Neural cell (in vitro differentiated cells): ENCODE results near the gene BEND7. TPM values are rescaled to one million over a fixed set of nuclear protein-coding genes. Genes with fewer than 3 reads are reported as not detected.

Experiments used
- H2AFZ ChIP-seq: fragments of 200-600, 300-800 bp; sonication (generic), shearing (Covaris generic); 2 replicates; pipeline ENCODE4 v1.6.0; 2014; ENCODE audit warnings: low read depth, mild to moderate bottlenecking, antibody characterized with exemption, low read length, moderate library complexity
- H3F3A ChIP-seq: fragments of 200-600 bp; shearing (Covaris generic); 2 replicates; pipeline ENCODE4 v1.6.1; 2016; ENCODE audit warnings: mild to moderate bottlenecking, moderate library complexity, mixed read lengths, antibody characterized with exemption, low read length; ENCODE audit not compliant: insufficient read depth, poor library complexity, severe bottlenecking
- H3K27ac ChIP-seq: fragments of 200-600, 300-800 bp; sonication (generic), shearing (Covaris generic); 2 replicates; pipeline ENCODE4 v1.5.1; 2014; ENCODE audit warnings: mild to moderate bottlenecking, low read length, moderate library complexity
- H3K27me3 ChIP-seq: fragments of 300-800, 200-600 bp; sonication (generic), shearing (Covaris generic); 2 replicates; pipeline ENCODE4 v1.6.0; 2014; ENCODE audit warnings: mild to moderate bottlenecking, low read depth, low read length, moderate library complexity; ENCODE audit not compliant: insufficient read depth
- H3K36me3 ChIP-seq: fragments of 300-800, 200-600 bp; sonication (generic), shearing (Covaris generic); 2 replicates; pipeline ENCODE4 v1.5.1; 2014; ENCODE audit warnings: mild to moderate bottlenecking, antibody characterized with exemption, low read length, moderate library complexity; ENCODE audit not compliant: insufficient read depth
- H3K4me2 ChIP-seq: fragments of 300-800, 200-600 bp; sonication (generic), shearing (Covaris generic); 2 replicates; pipeline ENCODE4 v1.6.0; 2014; ENCODE audit warnings: mild to moderate bottlenecking, low read length
- H3K4me3 ChIP-seq: fragments of 300-800, 200-600 bp; sonication (generic), shearing (Covaris generic); 2 replicates; pipeline ENCODE4 v1.5.1; 2014; ENCODE audit warnings: mild to moderate bottlenecking, low read length, moderate library complexity
- H3K79me2 ChIP-seq: fragments of 200-600 bp; shearing (Covaris generic); replicated peaks from 2 replicates; pipeline ENCODE4 v1.6.0; 2014; ENCODE audit warnings: mild to moderate bottlenecking, low read length, moderate library complexity; ENCODE audit not compliant: insufficient read depth
- H3K9ac ChIP-seq: fragments of 300-800, 200-600 bp; sonication (generic), shearing (Covaris generic); 2 replicates; pipeline ENCODE4 v1.6.1; 2016; ENCODE audit warnings: mild to moderate bottlenecking, low read length, mixed read lengths
- H3K9me2 ChIP-seq: fragments of 200-600 bp; shearing (Covaris generic); 2 replicates; pipeline ENCODE4 v1.6.1; 2016; ENCODE audit warnings: mild to moderate bottlenecking, low read length, mixed read lengths; ENCODE audit not compliant: insufficient read depth
- H3K9me3 ChIP-seq: fragments of 200-600, 300-800 bp; sonication (generic), shearing (Covaris generic); 2 replicates; pipeline ENCODE4 v1.6.1; 2016; ENCODE audit warnings: mild to moderate bottlenecking, mixed run types, low read length, moderate library complexity, mixed read lengths
- H4K20me1 ChIP-seq: fragments of 200-600 bp; shearing (Covaris generic); 2 replicates; pipeline ENCODE4 v1.6.1; 2016; ENCODE audit warnings: mild to moderate bottlenecking, mixed run types; ENCODE audit not compliant: insufficient read depth
- EP300 ChIP-seq: fragments of 450-650 bp; conservative IDR thresholded peaks from 2 replicates; pipeline ENCODE4 v1.6.1; 2014; ENCODE audit warnings: antibody characterized with exemption, mild to moderate bottlenecking, moderate library complexity; ENCODE audit not compliant: poor library complexity, severe bottlenecking
- EZH2 ChIP-seq: fragments of 200-600, 300-800 bp; shearing (Covaris generic), sonication (generic); IDR thresholded peaks from 2 replicates; pipeline ENCODE4 v1.6.1; 2014; ENCODE audit warnings: antibody characterized with exemption, low read length, borderline replicate concordance, mild to moderate bottlenecking; ENCODE audit not compliant: insufficient read depth, poor library complexity, severe bottlenecking
- MXI1 ChIP-seq: fragments of 450-650 bp; conservative IDR thresholded peaks from 2 replicates; pipeline ENCODE4 v1.6.1; 2014; ENCODE audit warnings: antibody characterized with exemption, mild to moderate bottlenecking; ENCODE audit not compliant: poor library complexity, severe bottlenecking
- POLR2AphosphoS5 ChIP-seq: IDR thresholded peaks from 2 replicates; pipeline ENCODE4 v1.6.1; 2012
- RAD21 ChIP-seq: fragments of 450-650 bp; conservative IDR thresholded peaks from 2 replicates; pipeline ENCODE4 v1.6.1; 2014; ENCODE audit warnings: antibody characterized with exemption, mild to moderate bottlenecking, moderate library complexity
- SMC3 ChIP-seq: fragments of 450-650 bp; conservative IDR thresholded peaks from 2 replicates; pipeline ENCODE4 v1.6.1; 2014; ENCODE audit warnings: antibody characterized with exemption, mild to moderate bottlenecking, moderate library complexity; ENCODE audit not compliant: poor library complexity
- TAF1 ChIP-seq: IDR thresholded peaks from 2 replicates; pipeline ENCODE4 v1.6.1; 2012; ENCODE audit warnings: low read depth
- polyA plus RNA-seq: library from polyadenylated mRNA; depleted of rRNA; stranded (reverse); fragments of >200 nt; gene quantifications from 2 replicates; pipeline ENCODE4 v1.2.3, GENCODE V29; 2014
- TF ChIP-seq, protein P1 (sequence below): IDR thresholded peaks from 2 replicates; pipeline ENCODE4 v1.6.1; 2012; ENCODE audit warnings: borderline replicate concordance
- TF ChIP-seq, protein P2 (sequence below): fragments of 450-650 bp; IDR thresholded peaks from 2 replicates; pipeline ENCODE4 v1.5.1; 2014; ENCODE audit warnings: antibody characterized with exemption, mild to moderate bottlenecking, moderate library complexity; ENCODE audit not compliant: poor library complexity, severe bottlenecking

Gene BEND7
- polyA plus RNA-seq, 1 donor from 2014 or later: 5.1 TPM

DNA sequence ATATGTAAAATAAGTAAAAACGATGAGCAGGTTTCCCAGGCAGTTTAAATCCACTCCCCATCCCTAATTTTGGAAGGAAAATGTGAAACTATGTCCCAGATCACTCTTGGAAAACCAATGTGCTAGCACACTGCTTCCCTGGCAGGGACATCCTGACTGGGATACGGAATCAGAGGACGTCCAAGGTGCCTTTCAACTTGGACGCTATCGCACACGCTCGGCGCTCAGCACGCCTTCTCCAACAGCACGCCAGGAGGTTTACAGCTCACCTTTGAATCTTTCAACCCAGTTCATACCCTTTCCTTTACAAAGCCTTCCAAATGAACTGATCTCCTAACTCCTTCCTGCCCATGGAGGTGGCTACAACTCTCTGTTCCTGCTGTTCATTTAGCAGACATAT lies 47.1 kb downstream of the BEND7 start:
- H3K9me2 ChIP-seq: no peaks in the 10 kb centered on the region
- no peaks in the 10 kb centered on the region for H3K27me3 ChIP-seq
- TF ChIP-seq MXI1: no peak
- no peak for TF ChIP-seq TAF1
- TF ChIP-seq EP300: no peak
- no peak for TF ChIP-seq POLR2AphosphoS5
- TF ChIP-seq, protein P1, sequence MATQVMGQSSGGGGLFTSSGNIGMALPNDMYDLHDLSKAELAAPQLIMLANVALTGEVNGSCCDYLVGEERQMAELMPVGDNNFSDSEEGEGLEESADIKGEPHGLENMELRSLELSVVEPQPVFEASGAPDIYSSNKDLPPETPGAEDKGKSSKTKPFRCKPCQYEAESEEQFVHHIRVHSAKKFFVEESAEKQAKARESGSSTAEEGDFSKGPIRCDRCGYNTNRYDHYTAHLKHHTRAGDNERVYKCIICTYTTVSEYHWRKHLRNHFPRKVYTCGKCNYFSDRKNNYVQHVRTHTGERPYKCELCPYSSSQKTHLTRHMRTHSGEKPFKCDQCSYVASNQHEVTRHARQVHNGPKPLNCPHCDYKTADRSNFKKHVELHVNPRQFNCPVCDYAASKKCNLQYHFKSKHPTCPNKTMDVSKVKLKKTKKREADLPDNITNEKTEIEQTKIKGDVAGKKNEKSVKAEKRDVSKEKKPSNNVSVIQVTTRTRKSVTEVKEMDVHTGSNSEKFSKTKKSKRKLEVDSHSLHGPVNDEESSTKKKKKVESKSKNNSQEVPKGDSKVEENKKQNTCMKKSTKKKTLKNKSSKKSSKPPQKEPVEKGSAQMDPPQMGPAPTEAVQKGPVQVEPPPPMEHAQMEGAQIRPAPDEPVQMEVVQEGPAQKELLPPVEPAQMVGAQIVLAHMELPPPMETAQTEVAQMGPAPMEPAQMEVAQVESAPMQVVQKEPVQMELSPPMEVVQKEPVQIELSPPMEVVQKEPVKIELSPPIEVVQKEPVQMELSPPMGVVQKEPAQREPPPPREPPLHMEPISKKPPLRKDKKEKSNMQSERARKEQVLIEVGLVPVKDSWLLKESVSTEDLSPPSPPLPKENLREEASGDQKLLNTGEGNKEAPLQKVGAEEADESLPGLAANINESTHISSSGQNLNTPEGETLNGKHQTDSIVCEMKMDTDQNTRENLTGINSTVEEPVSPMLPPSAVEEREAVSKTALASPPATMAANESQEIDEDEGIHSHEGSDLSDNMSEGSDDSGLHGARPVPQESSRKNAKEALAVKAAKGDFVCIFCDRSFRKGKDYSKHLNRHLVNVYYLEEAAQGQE: no peak
- TF ChIP-seq RAD21: no peak
- no peak for TF ChIP-seq EZH2
- TF ChIP-seq, protein P2, sequence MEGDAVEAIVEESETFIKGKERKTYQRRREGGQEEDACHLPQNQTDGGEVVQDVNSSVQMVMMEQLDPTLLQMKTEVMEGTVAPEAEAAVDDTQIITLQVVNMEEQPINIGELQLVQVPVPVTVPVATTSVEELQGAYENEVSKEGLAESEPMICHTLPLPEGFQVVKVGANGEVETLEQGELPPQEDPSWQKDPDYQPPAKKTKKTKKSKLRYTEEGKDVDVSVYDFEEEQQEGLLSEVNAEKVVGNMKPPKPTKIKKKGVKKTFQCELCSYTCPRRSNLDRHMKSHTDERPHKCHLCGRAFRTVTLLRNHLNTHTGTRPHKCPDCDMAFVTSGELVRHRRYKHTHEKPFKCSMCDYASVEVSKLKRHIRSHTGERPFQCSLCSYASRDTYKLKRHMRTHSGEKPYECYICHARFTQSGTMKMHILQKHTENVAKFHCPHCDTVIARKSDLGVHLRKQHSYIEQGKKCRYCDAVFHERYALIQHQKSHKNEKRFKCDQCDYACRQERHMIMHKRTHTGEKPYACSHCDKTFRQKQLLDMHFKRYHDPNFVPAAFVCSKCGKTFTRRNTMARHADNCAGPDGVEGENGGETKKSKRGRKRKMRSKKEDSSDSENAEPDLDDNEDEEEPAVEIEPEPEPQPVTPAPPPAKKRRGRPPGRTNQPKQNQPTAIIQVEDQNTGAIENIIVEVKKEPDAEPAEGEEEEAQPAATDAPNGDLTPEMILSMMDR: no peak
- no peak for TF ChIP-seq SMC3
- H2AFZ ChIP-seq: no peak overlapping the region
- no peaks in the 10 kb centered on the region for H3F3A ChIP-seq
- no peaks in the 10 kb centered on the region for H3K9me3 ChIP-seq
- no peak overlapping the region for H3K4me2 ChIP-seq
- H3K79me2 ChIP-seq: no peaks in the 10 kb centered on the region
- H3K9ac ChIP-seq: no peak overlapping the region
- no peaks in the 10 kb centered on the region for H4K20me1 ChIP-seq
- no peaks in the 10 kb centered on the region for H3K36me3 ChIP-seq
- no peak overlapping the region for H3K27ac ChIP-seq
- H3K4me3 ChIP-seq: no peak overlapping the region

GRCh38 chr10:13475124-13475523 lies 53.7 kb downstream of the BEND7 start:
- H3K4me2 ChIP-seq: no peak overlapping the region
- H3K9me3 ChIP-seq: no peaks in the 10 kb centered on the region
- H3K27ac ChIP-seq: no peak overlapping the region
- no peaks in the 10 kb centered on the region for H3K36me3 ChIP-seq
- no peaks in the 10 kb centered on the region for H3K79me2 ChIP-seq
- no peaks in the 10 kb centered on the region for H3F3A ChIP-seq
- H3K9me2 ChIP-seq: no peaks in the 10 kb centered on the region
- H3K4me3 ChIP-seq: no peak overlapping the region
- no peak overlapping the region for H3K9ac ChIP-seq
- no peaks in the 10 kb centered on the region for H3K27me3 ChIP-seq
- TF ChIP-seq, protein P1: no peak
- no peak for TF ChIP-seq TAF1
- TF ChIP-seq, protein P2: no peak
- no peak for TF ChIP-seq RAD21
- TF ChIP-seq EZH2: no peak
- no peak for TF ChIP-seq MXI1
- TF ChIP-seq SMC3: no peak
- no peak for TF ChIP-seq EP300
- no peak for TF ChIP-seq POLR2AphosphoS5
- H4K20me1 ChIP-seq: no peaks in the 10 kb centered on the region
- H2AFZ ChIP-seq: no peak overlapping the region
